K562 (cell line): ENCODE measurements around the gene PDZD8. TPM values are rescaled to one million over a fixed set of nuclear protein-coding genes. Genes with fewer than 3 reads are reported as not detected.

Experiments
- ATAC-seq: fragments of 200-7000 bp; cut with Tn5 transposase; 3 replicates; pipeline ENCODE4 v1.9.1; 2020; ENCODE audit warnings: moderate library complexity
- BruUV-seq: library from RNA; stranded (reverse); fragments of 400-500 nt; replicated peaks from 2 replicates; lab custom pipeline; 2021; lab: Mats Ljungman, UMichigan
- CTCF ChIA-PET: fragments of 300-600 bp; formaldehyde crosslinking; extraction: SDS; loops from one replicate; lab custom pipeline; 2021; ENCODE audit warnings: low intra/inter-chr PET ratio; lab: Yijun Ruan, JAX
- POLR2A ChIA-PET: fragments of 300-600, 350-650 bp; sonication (Branson Sonifier 250); formaldehyde crosslinking; extraction: SDS; loops from one replicate; lab custom pipeline; 2021; ENCODE audit warnings: antibody characterized with exemption, inconsistent platforms; lab: Yijun Ruan, JAX
- DNase-seq, 4 experiments: peaks; one replicate each; pipeline versions ENCODE4 v3.0.0 to v3.0.0-alpha.2; 2011 to 2018; ENCODE audit warnings: low spot score in 3 of 4, mixed read lengths in 3 of 4; ENCODE audit errors: extremely low read depth in 1 of 4
- FAIRE-seq: peaks from 2 replicates; lab custom pipeline; 2011; peaks lifted over from hg19 to GRCh38; lab: Jason Lieb, UNC
- H2AFZ ChIP-seq: 2 replicates; pipeline ENCODE4 v1.6.0; 2011; ENCODE audit warnings: low read depth, low read length, control low read depth, inconsistent platforms
- H3K27ac ChIP-seq: fragments of 200-600 bp; 3 replicates; pipeline ENCODE4 v1.8.0; 2011; ENCODE audit warnings: low read depth, mild to moderate bottlenecking, control low read depth, inconsistent platforms, low read length, moderate library complexity, mixed read lengths; ENCODE audit errors: extremely low read depth
- H3K27me3 ChIP-seq, 2 experiments: fragments of 300-600 bp in 1 of 2; 2 replicates in 1 of 2; 3 replicates in 1 of 2; pipeline versions ENCODE4 v1.6.0 to v1.8.0; 2011; ENCODE audit warnings: inconsistent platforms in 2 of 2, low read length in 2 of 2, mild to moderate bottlenecking in 1 of 2, mixed read lengths in 1 of 2, moderate library complexity in 1 of 2; ENCODE audit not compliant: control insufficient read depth in 2 of 2, insufficient read depth in 2 of 2
- H3K36me3 ChIP-seq: fragments of 300-600 bp; 3 replicates; pipeline ENCODE4 v1.8.0; 2011; ENCODE audit warnings: mild to moderate bottlenecking, low read length, inconsistent platforms; ENCODE audit not compliant: control insufficient read depth, insufficient read depth
- H3K4me1 ChIP-seq, 2 experiments: fragments of 200-600 bp in 1 of 2; replicated peaks in 1 of 2; 2 replicates in 1 of 2; 3 replicates in 1 of 2; pipeline versions ENCODE4 v1.5.1 to v1.8.0; 2011; ENCODE audit warnings: inconsistent platforms in 2 of 2, low read length in 2 of 2, mild to moderate bottlenecking in 1 of 2, mixed read lengths in 1 of 2, moderate library complexity in 1 of 2; ENCODE audit not compliant: control insufficient read depth in 2 of 2, insufficient read depth in 2 of 2
- H3K4me2 ChIP-seq: 2 replicates; pipeline ENCODE4 v1.6.1; 2011; ENCODE audit warnings: low read length, control low read depth, inconsistent platforms, mixed read lengths; ENCODE audit not compliant: insufficient read depth
- H3K4me3 ChIP-seq: fragments of 200-600 bp; sonication (generic), shearing (Covaris generic); 2 replicates; pipeline ENCODE4 v1.5.1; 2016; ENCODE audit warnings: control low read depth, inconsistent platforms
- H3K79me2 ChIP-seq: fragments of 200-600 bp; 3 replicates; pipeline ENCODE4 v1.8.0; 2011; ENCODE audit warnings: low read length, inconsistent platforms; ENCODE audit not compliant: control insufficient read depth, insufficient read depth
- H3K9ac ChIP-seq, 2 experiments: 2 replicates each; pipeline versions ENCODE4 v1.6.0 to v1.6.1; 2011; ENCODE audit warnings: low read depth in 2 of 2, low read length in 2 of 2, control low read depth in 1 of 2, inconsistent platforms in 1 of 2, mild to moderate bottlenecking in 1 of 2, mixed read lengths in 1 of 2; ENCODE audit not compliant: insufficient read depth in 1 of 2
- H3K9me1 ChIP-seq: one replicate; pipeline ENCODE4 v1.6.0; 2011; ENCODE audit warnings: inconsistent platforms, mild to moderate bottlenecking, low read length, moderate library complexity; ENCODE audit not compliant: control insufficient read depth, insufficient read depth
- H3K9me3 ChIP-seq: replicated peaks from 2 replicates; pipeline ENCODE4 v1.5.1; 2011; ENCODE audit warnings: low read depth, low read length, inconsistent platforms; ENCODE audit not compliant: control insufficient read depth, insufficient read depth
- H4K20me1 ChIP-seq: replicated peaks from 2 replicates; pipeline ENCODE4 v1.6.1; 2011; ENCODE audit warnings: low read length, inconsistent platforms, mixed read lengths; ENCODE audit not compliant: control insufficient read depth, insufficient read depth
- ARNT ChIP-seq, 2 experiments: fragments of 450-650 bp; IDR thresholded peaks; 2 replicates each; pipeline ENCODE4 v1.6.1; 2016; ENCODE audit warnings: mild to moderate bottlenecking in 1 of 2
- MLX ChIP-seq, 2 experiments: fragments of 450-650 bp in 1 of 2; sonication (generic) in 1 of 2; formaldehyde crosslinking; conservative IDR thresholded peaks; 2 replicates each; pipeline versions ENCODE4 v1.4.0 to v1.8.1; 2020 to 2022; ENCODE audit warnings: mild to moderate bottlenecking in 1 of 2, missing genetic modification reagents in 1 of 2
- NCOA2 ChIP-seq, 2 experiments: fragments of 450-650 bp; IDR thresholded peaks; 2 replicates each; pipeline ENCODE4 v1.6.1; 2018; ENCODE audit warnings: mild to moderate bottlenecking in 2 of 2, moderate library complexity in 1 of 2; ENCODE audit not compliant: partially characterized antibody in 2 of 2
- PHF21A ChIP-seq: fragments of 450-650 bp; IDR thresholded peaks from 2 replicates; pipeline ENCODE4 v1.6.1; 2017; ENCODE audit warnings: low read depth, borderline replicate concordance
- PURB ChIP-seq: sonication (generic); formaldehyde crosslinking; IDR thresholded peaks from 2 replicates; pipeline ENCODE4 v1.9.0; 2021; ENCODE audit warnings: low read depth, mild to moderate bottlenecking, missing genetic modification reagents
- XRCC4 ChIP-seq: IDR thresholded peaks from one replicate; pipeline ENCODE4 v1.6.1; 2011; ENCODE audit not compliant: insufficient read depth, insufficient read length; ENCODE audit errors: extremely low read depth
- WGBS: fragments of 100-300 bp; shearing (Covaris generic); methylation state at CpG from one replicate; pipeline ENCODE4 v1.1.6; 2016; ENCODE audit warnings: low coverage, mixed read lengths; ENCODE audit not compliant: insufficient coverage; ENCODE audit errors: missing lambda C conversion rate; 5-methylcytosine and 5-hydroxymethylcytosine counted together
- in situ Hi-C: fragments of 300-500 bp; cut with MboI; formaldehyde crosslinking; loops from 4 replicates; pipeline ENCODE4 v1.15.0; 2018; ENCODE audit warnings: inconsistent platforms, mixed read lengths
- intact Hi-C: fragments of 100-400 bp; cut with micrococcal nuclease; formaldehyde crosslinking; loops from 2 replicates; pipeline ENCODE4 v1.14.2; 2022
- polyA plus RNA-seq, 8 experiments: library from polyadenylated mRNA; depleted of rRNA in 4 of 8; stranded (reverse) in 5 of 8; unstranded in 3 of 8; fragments of >200 nt; fragmentation: Nextera tagmentation in 2 of 8; fragmentation: Illumina TruSeq in 1 of 8; extraction: Ambion mirVana in 2 of 8; extraction: Trizol in 1 of 8; gene quantifications; 2 replicates each; pipeline versions ENCODE4 v1.2.1 to v1.2.3, GENCODE V29; 2011 to 2014; ENCODE audit warnings: inconsistent platforms in 1 of 8, missing spikeins in 1 of 8
- total RNA-seq, 7 experiments: library from RNA; depleted of rRNA in 6 of 7; stranded (reverse); fragments of >200 nt in 6 of 7; fragmentation: Illumina TruSeq in 2 of 7; extraction: Trizol in 2 of 7; gene quantifications; 2 replicates each; pipeline versions ENCODE4 v1.2.1 to v1.2.3, GENCODE V29; 2011 to 2021; ENCODE audit warnings: low replicate concordance in 1 of 7
- TF ChIP-seq, protein P1 (sequence below): fragments of 150-350 bp; IDR thresholded peaks from 2 replicates; pipeline ENCODE4 v1.6.1; 2014; ENCODE audit warnings: low read depth, mild to moderate bottlenecking, low read length, borderline replicate concordance
- TF ChIP-seq, protein P2 (sequence below): fragments of 450-650 bp; formaldehyde crosslinking; IDR thresholded peaks from 2 replicates; pipeline ENCODE4 v1.4.0; 2022; ENCODE audit warnings: missing genetic modification characterization
- TF ChIP-seq, protein P3 (sequence below): fragments of 250-450 bp; sonication (Bioruptor Pico); IDR thresholded peaks from 2 replicates; pipeline ENCODE4 v1.8.0; 2022; ENCODE audit warnings: moderate library complexity, mild to moderate bottlenecking, inconsistent platforms

PDZD8 gene
- total and polyA plus RNA-seq, 9 of the 15 experiments (the other 6 are each of a cell fraction or from before 2014, with no cell fraction given): 5.5 to 53.4 (median 36.8) TPM

DNA sequence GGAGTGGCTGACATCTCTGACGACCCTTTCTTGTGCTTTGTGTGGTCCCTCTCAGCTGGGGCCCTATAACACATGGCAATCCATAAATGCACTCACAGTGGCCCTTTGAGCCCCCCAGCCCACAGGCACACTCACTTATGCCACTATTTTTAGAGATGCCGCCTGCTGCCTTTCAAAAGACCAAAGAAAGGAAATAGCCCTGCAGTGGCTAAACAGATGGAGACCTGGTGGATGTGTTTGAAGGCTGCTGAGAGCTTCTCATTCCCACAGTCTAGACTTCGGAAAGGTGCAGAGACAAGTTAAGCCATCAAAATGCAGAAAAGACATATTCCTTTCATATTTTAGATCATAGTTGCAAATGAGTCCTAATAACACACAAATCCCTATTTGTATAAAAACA lies 42.0 kb upstream of the PDZD8 start:
- BruUV-seq: no TSS peak
- Histone ChIP-seq H3K9ac (0 out of 4 replicates have a peak overlapping the region, but pooled peaks of 1 of the 2 experiments have one; percentile 36), H3K36me3 (no peaks in the 10 kb centered on the region), H3K27me3 (no peaks in the 10 kb centered on the region), H4K20me1 (no peaks in the 10 kb centered on the region), H2AFZ (peak overlapping the region; percentile 32; the same call in 1 of the 2 replicates), H3K9me3 (no peaks in the 10 kb centered on the region), H3K27ac (no peak overlapping the region), H3K4me1 (peaks cover 10 to 23% of the 10 kb centered on the region in 2 experiments; a peak in 4 of 5 replicates), H3K79me2 (no peaks in the 10 kb centered on the region), H3K4me2 (no peak overlapping the region), H3K4me3 (no peak overlapping the region), H3K9me1 (no peaks in the 10 kb centered on the region)
- DNase-seq: no peak
- FAIRE-seq: no peak
- in situ Hi-C loops (no loop called here), intact Hi-C loops (no loop called here)
- 79% methylated on average over 2 of the region's 3 CpGs for WGBS
- POLR2A ChIA-PET: interaction anchor here (0.9 kb wide), 1 partner anchor 21 kb away, joined by 3 read pairs; no protein-coding TSS in a partner anchor
- no peak for TF ChIP-seq ARNT (IDR thresholded peaks at IDR 0.05)
- TF ChIP-seq, protein P1, sequence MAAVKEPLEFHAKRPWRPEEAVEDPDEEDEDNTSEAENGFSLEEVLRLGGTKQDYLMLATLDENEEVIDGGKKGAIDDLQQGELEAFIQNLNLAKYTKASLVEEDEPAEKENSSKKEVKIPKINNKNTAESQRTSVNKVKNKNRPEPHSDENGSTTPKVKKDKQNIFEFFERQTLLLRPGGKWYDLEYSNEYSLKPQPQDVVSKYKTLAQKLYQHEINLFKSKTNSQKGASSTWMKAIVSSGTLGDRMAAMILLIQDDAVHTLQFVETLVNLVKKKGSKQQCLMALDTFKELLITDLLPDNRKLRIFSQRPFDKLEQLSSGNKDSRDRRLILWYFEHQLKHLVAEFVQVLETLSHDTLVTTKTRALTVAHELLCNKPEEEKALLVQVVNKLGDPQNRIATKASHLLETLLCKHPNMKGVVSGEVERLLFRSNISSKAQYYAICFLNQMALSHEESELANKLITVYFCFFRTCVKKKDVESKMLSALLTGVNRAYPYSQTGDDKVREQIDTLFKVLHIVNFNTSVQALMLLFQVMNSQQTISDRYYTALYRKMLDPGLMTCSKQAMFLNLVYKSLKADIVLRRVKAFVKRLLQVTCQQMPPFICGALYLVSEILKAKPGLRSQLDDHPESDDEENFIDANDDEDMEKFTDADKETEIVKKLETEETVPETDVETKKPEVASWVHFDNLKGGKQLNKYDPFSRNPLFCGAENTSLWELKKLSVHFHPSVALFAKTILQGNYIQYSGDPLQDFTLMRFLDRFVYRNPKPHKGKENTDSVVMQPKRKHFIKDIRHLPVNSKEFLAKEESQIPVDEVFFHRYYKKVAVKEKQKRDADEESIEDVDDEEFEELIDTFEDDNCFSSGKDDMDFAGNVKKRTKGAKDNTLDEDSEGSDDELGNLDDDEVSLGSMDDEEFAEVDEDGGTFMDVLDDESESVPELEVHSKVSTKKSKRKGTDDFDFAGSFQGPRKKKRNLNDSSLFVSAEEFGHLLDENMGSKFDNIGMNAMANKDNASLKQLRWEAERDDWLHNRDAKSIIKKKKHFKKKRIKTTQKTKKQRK: no peak
- no peak for TF ChIP-seq MLX (CRISPR knock-in tag; conservative IDR thresholded peaks at IDR 0.05)
- no peak for TF ChIP-seq PURB (CRISPR knock-in tag)
- TF ChIP-seq, protein P2, sequence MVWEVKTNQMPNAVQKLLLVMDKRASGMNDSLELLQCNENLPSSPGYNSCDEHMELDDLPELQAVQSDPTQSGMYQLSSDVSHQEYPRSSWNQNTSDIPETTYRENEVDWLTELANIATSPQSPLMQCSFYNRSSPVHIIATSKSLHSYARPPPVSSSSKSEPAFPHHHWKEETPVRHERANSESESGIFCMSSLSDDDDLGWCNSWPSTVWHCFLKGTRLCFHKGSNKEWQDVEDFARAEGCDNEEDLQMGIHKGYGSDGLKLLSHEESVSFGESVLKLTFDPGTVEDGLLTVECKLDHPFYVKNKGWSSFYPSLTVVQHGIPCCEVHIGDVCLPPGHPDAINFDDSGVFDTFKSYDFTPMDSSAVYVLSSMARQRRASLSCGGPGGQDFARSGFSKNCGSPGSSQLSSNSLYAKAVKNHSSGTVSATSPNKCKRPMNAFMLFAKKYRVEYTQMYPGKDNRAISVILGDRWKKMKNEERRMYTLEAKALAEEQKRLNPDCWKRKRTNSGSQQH (CRISPR knock-in tag): no peak
- no peak for TF ChIP-seq NCOA2 (IDR thresholded peaks at IDR 0.05; ENCODE audit: partially characterized antibody in 2 of 2)
- no peak for TF ChIP-seq PHF21A
- TF ChIP-seq XRCC4: no peak
- TF ChIP-seq, protein P3, sequence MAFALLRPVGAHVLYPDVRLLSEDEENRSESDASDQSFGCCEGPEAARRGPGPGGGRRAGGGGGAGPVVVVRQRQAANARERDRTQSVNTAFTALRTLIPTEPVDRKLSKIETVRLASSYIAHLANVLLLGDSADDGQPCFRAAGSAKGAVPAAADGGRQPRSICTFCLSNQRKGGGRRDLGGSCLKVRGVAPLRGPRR: no peak
- no peak for ATAC-seq
- CTCF ChIA-PET: no interaction called here
